Astrocyte (in vitro differentiated cells and primary cell): ENCODE measurements around the gene TBRG4. TPM values are rescaled to one million over a fixed set of nuclear protein-coding genes. Genes with fewer than 3 reads are reported as not detected.
A peak's percentile ranks its signal among the peaks of the same experiment; 100 is the strongest.

ENCODE experiments used
- DNase-seq: peaks from one replicate; pipeline ENCODE4 v3.0.0-alpha.2; 2010; ENCODE audit warnings: low read depth
- FAIRE-seq: peaks from 2 replicates; lab custom pipeline; 2011; peaks lifted over from hg19 to GRCh38; lab: Jason Lieb, UNC
- H2AFZ ChIP-seq: 2 replicates; pipeline ENCODE4 v1.6.0; 2012; ENCODE audit warnings: low read depth, low read length, inconsistent platforms
- H3K27ac ChIP-seq: 2 replicates; pipeline ENCODE4 v1.5.1; 2011; ENCODE audit warnings: low read depth, low read length, inconsistent platforms
- H3K27me3 ChIP-seq: 2 replicates; pipeline ENCODE4 v1.6.0; 2011; ENCODE audit warnings: low read length, inconsistent platforms; ENCODE audit not compliant: insufficient read depth
- H3K36me3 ChIP-seq: 2 replicates; pipeline ENCODE4 v1.5.1; 2011; ENCODE audit warnings: low read length, inconsistent platforms; ENCODE audit not compliant: insufficient read depth
- H3K4me1 ChIP-seq: 2 replicates; pipeline ENCODE4 v1.5.1; 2011; ENCODE audit warnings: low read length, inconsistent platforms; ENCODE audit not compliant: insufficient read depth
- H3K4me2 ChIP-seq: 2 replicates; pipeline ENCODE4 v1.6.0; 2012; ENCODE audit warnings: low read length, inconsistent platforms
- H3K4me3 ChIP-seq: 2 replicates; pipeline ENCODE4 v1.5.1; 2011; ENCODE audit warnings: low read depth, mild to moderate bottlenecking, low read length, inconsistent platforms; ENCODE audit not compliant: insufficient read depth
- H3K79me2 ChIP-seq: 2 replicates; pipeline ENCODE4 v1.6.0; 2012; ENCODE audit warnings: mild to moderate bottlenecking, low read length, inconsistent platforms; ENCODE audit not compliant: insufficient read depth
- H3K9ac ChIP-seq: 2 replicates; pipeline ENCODE4 v1.6.0; 2012; ENCODE audit warnings: mild to moderate bottlenecking, low read length, inconsistent platforms
- H3K9me3 ChIP-seq: 2 replicates; pipeline ENCODE4 v1.5.1; 2012; ENCODE audit warnings: low read depth, mild to moderate bottlenecking, low read length, inconsistent platforms; ENCODE audit not compliant: insufficient read depth
- H4K20me1 ChIP-seq: 2 replicates; pipeline ENCODE4 v1.6.0; 2012; ENCODE audit warnings: low read length, inconsistent platforms; ENCODE audit not compliant: insufficient read depth
- H3K27ac Mint-ChIP-seq: one replicate; pipeline ENCODE4 v1.8.0; 2021; ENCODE audit warnings: mild to moderate bottlenecking, mixed read lengths; ENCODE audit not compliant: unreplicated experiment
- H3K27me3 Mint-ChIP-seq: one replicate; pipeline ENCODE4 v1.8.0; 2021; ENCODE audit warnings: low read depth, mixed read lengths; ENCODE audit not compliant: unreplicated experiment
- H3K36me3 Mint-ChIP-seq: one replicate; pipeline ENCODE4 v1.8.0; 2021; ENCODE audit warnings: low read depth, mixed read lengths; ENCODE audit not compliant: unreplicated experiment
- H3K4me1 Mint-ChIP-seq: one replicate; pipeline ENCODE4 v1.8.0; 2021; ENCODE audit warnings: low read depth, mixed read lengths; ENCODE audit not compliant: unreplicated experiment
- H3K4me3 Mint-ChIP-seq: one replicate; pipeline ENCODE4 v1.8.0; 2021; ENCODE audit warnings: mild to moderate bottlenecking, moderate library complexity, mixed read lengths; ENCODE audit not compliant: unreplicated experiment
- H3K9me3 Mint-ChIP-seq: one replicate; pipeline ENCODE4 v1.8.0; 2021; ENCODE audit warnings: mild to moderate bottlenecking, mixed read lengths; ENCODE audit not compliant: unreplicated experiment
- CTCF ChIP-seq: IDR thresholded peaks from 2 replicates; pipeline ENCODE4 v1.5.1; 2011; ENCODE audit warnings: low read depth, mild to moderate bottlenecking, inconsistent platforms, low read length, moderate library complexity; ENCODE audit not compliant: insufficient read depth
- EZH2 ChIP-seq: IDR thresholded peaks from 2 replicates; pipeline ENCODE4 v1.6.1; 2012; ENCODE audit warnings: mild to moderate bottlenecking, low read length, inconsistent platforms; ENCODE audit not compliant: insufficient read depth
- total RNA-seq: library from RNA; stranded (reverse); gene quantifications from 2 replicates; pipeline ENCODE4 v1.2.1, GENCODE V29; 2021

Gene TBRG4
- total RNA-seq, 1 donor from 2014 or later = 65.2 TPM

DNA sequence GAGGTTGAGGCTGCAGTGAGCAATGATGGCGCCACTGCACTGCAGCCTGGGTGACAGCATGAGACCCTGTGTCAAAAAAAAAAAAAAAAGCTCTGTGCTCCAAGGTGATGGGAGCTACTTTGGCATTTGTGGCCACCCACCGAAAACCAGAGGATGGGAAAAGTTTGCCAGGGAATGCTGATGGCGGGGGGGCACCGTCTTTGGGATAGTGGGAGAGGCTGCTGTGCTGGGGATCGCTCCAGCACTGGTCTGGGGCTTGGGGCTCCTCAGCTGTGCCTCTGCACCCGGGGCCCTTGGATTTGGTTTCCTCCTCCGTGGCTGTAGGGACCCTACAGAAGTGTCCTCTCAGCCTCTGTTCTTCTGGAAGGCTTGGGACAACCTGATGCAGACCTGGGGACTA is 34.4 kb upstream of the TBRG4 start:
- no peak overlapping the region for H3K27ac Mint-ChIP-seq
- H3K4me3 Mint-ChIP-seq = no peak overlapping the region
- TF ChIP-seq CTCF (no peak), EZH2 (no peak)
- H3K36me3 Mint-ChIP-seq = no peaks in the 10 kb centered on the region
- Histone ChIP-seq H3K4me2 (no peak overlapping the region), H3K9me3 (no peaks in the 10 kb centered on the region), H3K4me3 (no peak overlapping the region), H3K9ac (no peak overlapping the region), H3K4me1 (no peaks in the 10 kb centered on the region), H4K20me1 (no peaks in the 10 kb centered on the region), H3K27ac (no peak overlapping the region), H3K27me3 (peaks cover 8% of the 10 kb centered on the region), H2AFZ (no peak overlapping the region), H3K79me2 (no peaks in the 10 kb centered on the region), H3K36me3 (no peaks in the 10 kb centered on the region)
- no peak for FAIRE-seq
- peaks cover 2% of the 10 kb centered on the region for H3K9me3 Mint-ChIP-seq
- peaks cover 2% of the 10 kb centered on the region for H3K4me1 Mint-ChIP-seq
- H3K27me3 Mint-ChIP-seq = peaks cover 23% of the 10 kb centered on the region
- DNase-seq = no peak

- no peak for FAIRE-seq
- no peaks in the 10 kb centered on the region for H3K79me2 ChIP-seq
These were observed 32.1 kb upstream of the TBRG4 start for GRCh38 chr7:45143616-45144015.

More at GRCh38 chr7:45143616-45144015, 32.1 kb upstream of the TBRG4 start:
- no peak overlapping the region for H3K27ac Mint-ChIP-seq
- Histone ChIP-seq H3K27me3 (peaks cover 10% of the 10 kb centered on the region), H3K4me3 (no peak overlapping the region), H3K36me3 (no peaks in the 10 kb centered on the region), H3K9ac (no peak overlapping the region), H2AFZ (no peak overlapping the region), H3K4me2 (no peak overlapping the region), H3K27ac (no peak overlapping the region), H3K4me1 (no peaks in the 10 kb centered on the region), H4K20me1 (no peaks in the 10 kb centered on the region), H3K9me3 (no peaks in the 10 kb centered on the region)
- peaks cover 8% of the 10 kb centered on the region for H3K27me3 Mint-ChIP-seq
- TF ChIP-seq EZH2 = no peak
- TF ChIP-seq CTCF = no peak
- H3K4me1 Mint-ChIP-seq = peaks cover 2% of the 10 kb centered on the region
- no peaks in the 10 kb centered on the region for H3K36me3 Mint-ChIP-seq
- H3K9me3 Mint-ChIP-seq = no peaks in the 10 kb centered on the region
- H3K4me3 Mint-ChIP-seq = no peak overlapping the region
- peak; percentile 51 for DNase-seq
